Cardiac fibroblast (primary cell): Measurements from ENCODE around the gene TCFL5.

Source experiments
- DNase-seq, 2 donors: peaks; one replicate each; pipeline versions ENCODE4 v3.0.0 to v3.0.0-alpha.2; 2010; ENCODE audit warnings: low read depth in 2 of 2
- H3K4me3 ChIP-seq, 2 donors: replicated peaks in 1 of 2; 1 replicate in 1 of 2; 2 replicates in 1 of 2; pipeline ENCODE4 v1.5.1; 2011; ENCODE audit warnings: low read depth in 2 of 2, low read length in 2 of 2, mild to moderate bottlenecking in 2 of 2, moderate library complexity in 1 of 2
- TF ChIP-seq, protein P1 (sequence below): IDR thresholded peaks from one replicate; pipeline ENCODE4 v1.5.1; 2011; ENCODE audit warnings: low read depth, mild to moderate bottlenecking, low read length, inconsistent platforms

The TCFL5 gene

GRCh38 chr20:62861726-62862336 is at the start of gene TCFL5:
Gene TCFL5 (minus strand): TSS chr20:62861822. CDS start chr20:62861670, 152 bp downstream.
- DNase-seq, result peak; percentile 86 to 93
- TF ChIP-seq, protein P1, sequence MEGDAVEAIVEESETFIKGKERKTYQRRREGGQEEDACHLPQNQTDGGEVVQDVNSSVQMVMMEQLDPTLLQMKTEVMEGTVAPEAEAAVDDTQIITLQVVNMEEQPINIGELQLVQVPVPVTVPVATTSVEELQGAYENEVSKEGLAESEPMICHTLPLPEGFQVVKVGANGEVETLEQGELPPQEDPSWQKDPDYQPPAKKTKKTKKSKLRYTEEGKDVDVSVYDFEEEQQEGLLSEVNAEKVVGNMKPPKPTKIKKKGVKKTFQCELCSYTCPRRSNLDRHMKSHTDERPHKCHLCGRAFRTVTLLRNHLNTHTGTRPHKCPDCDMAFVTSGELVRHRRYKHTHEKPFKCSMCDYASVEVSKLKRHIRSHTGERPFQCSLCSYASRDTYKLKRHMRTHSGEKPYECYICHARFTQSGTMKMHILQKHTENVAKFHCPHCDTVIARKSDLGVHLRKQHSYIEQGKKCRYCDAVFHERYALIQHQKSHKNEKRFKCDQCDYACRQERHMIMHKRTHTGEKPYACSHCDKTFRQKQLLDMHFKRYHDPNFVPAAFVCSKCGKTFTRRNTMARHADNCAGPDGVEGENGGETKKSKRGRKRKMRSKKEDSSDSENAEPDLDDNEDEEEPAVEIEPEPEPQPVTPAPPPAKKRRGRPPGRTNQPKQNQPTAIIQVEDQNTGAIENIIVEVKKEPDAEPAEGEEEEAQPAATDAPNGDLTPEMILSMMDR, result no peak
- peak within 1 kb of the TSS; percentile 51 to 61 for H3K4me3 ChIP-seq

GRCh38 chr20:62910777-62911497 is 49.3 kb upstream of the TCFL5 start:
- TF ChIP-seq, protein P1, result no peak
- no peak for DNase-seq

DNA sequence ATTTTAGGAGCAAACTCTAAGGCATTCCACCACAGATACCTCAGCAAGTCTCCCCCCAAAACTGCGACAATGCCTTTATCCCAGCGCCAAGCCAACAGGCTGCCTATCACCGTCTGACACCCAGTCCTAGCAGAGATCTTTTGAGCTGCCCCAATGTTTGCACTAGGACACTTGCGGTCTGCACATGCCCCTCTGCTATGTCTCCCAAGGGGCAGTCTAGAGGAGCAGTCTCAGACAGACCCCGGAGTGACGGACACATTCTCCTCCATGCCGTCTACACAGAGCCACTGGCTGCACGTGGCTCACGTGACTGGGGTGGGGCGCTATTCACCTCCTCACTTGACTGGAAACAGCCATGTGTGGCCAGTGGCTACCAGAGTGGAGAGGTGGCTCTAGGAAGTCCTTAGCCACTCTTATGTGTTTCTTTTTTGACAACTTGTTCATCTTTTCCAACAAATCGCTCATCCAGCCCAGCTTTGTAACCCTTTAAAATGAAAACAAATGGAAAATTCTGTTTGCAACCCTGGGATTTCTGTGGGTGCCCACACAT is 48.7 kb upstream of the TCFL5 start:
- DNase-seq, result no peak
- TF ChIP-seq, protein P1, result no peak
- H3K4me3 ChIP-seq, result no peak overlapping the region

More at GRCh38 chr20:62910777-62911497, 49.3 kb upstream of the TCFL5 start:
- no peak overlapping the region for H3K4me3 ChIP-seq

DNA sequence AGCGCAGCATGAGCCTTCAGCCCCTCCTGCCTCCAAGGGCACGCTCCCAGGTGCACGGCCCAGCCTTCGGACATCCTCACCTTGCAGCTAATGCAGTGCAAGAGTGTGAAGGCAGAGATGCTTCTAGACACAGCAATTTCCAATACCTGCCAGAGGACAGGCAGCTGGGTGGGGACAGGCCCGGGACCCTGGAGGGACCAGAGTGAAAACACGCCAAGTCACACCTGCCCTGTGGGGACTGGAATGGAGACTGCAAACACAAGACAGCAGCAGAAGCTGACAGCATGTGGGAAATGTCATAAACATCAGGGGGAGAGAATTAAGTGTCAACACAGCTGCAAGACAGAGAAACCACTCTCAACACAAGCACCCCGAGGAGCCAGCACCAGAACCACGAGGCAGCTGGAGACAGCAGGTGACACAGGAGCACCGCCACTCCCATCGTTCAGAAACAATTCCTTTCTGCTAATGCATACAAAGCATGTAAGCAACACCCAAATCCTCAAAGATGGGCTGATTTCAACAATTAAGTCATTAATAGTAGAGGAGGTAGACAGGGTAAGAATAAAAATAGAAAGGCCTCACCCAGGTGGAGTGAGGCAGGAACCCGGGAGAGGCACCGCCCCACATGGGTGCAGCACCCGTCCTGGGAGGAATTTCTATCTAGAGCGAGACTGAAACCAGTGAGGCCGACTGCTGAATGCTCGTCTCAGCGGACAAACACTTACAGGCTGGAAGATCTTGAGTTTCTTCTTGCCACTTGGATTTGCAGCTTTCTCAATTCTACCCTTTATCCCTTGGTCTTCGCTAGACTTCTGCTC is 47.6 kb upstream of the TCFL5 start:
- TF ChIP-seq, protein P1, result no peak
- no peak for DNase-seq
- no peak overlapping the region for H3K4me3 ChIP-seq

DNA sequence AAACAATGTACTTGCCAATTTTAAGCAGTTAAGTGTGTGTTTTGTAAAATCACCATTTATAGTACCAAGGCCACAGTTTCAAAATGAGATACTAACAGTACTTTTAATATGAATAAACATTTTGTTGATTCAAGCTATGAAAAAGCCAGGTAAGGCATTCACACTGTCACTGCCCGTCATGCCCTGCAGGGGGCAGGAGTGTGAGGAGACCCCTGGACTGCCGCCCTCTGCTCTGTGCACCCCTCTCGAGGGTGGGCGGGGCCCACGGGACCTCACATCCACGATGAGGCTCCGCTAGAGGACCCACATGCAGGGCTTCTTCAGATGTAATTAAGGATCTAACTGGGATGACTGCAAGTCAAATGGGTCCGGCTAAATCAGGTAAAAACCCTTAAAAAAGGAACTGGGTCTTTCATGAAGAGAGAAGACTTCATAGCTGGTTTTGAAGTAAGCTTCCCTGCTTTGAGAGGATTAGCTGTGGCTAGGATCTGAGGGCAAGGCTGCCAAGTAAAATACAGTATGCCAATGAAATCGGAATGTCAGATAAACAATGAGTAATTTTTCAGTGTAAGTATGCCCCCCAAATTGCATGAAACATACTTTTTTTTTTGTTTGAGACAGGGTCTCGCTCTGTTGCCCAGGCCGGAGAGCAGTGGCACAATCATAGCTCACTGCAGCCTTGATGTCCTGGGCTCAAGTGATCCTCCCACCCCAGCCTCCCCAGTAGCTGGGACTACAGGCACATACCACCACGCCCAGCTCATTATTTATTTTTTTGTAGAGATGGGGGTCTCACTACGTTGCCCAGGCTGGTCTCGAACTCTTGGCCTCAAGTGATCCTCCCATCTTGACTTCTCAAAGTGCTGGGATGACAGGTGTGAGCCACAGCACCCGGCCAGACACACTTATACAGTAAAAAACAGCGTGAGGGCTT is 46.0 kb upstream of the TCFL5 start:
- no peak for DNase-seq

More for the DNA sequence above, 46.0 kb upstream of the TCFL5 start:
- TF ChIP-seq, protein P1, result peak; percentile 61
- no peak overlapping the region for H3K4me3 ChIP-seq
